ENCODE results near the gene TTL. TPM values are rescaled to one million over a fixed set of nuclear protein-coding genes. Genes with fewer than 3 reads are reported as not detected.
A peak's percentile ranks its signal among the peaks of the same experiment; 100 is the strongest.

Gene TTL
- total RNA-seq, 2 donors from 2014 or later, result 30.9 to 35.9 TPM

- DNase-seq (ENCODE audit: low spot score), result no peak
- Histone ChIP-seq H3K27me3 (replicated peaks; ENCODE audit: insufficient read depth) (no peaks in the 10 kb centered on the region), H3K27ac (peak overlapping the region; percentile 78 to 81), H3K36me3 (no peaks in the 10 kb centered on the region), H3K4me3 (peak overlapping the region; percentile 76), H3K4me1 (ENCODE audit: control insufficient read depth in 1 of 2, low read depth in 2 of 2) (peaks cover 10 to 24% of the 10 kb centered on the region in 2 donors), H3K9me3 (no peaks in the 10 kb centered on the region)
- no peak for TF ChIP-seq CTCF (IDR thresholded peaks at IDR 0.05)
- no peak for ATAC-seq (ENCODE audit: insufficient number of reproducible peaks, low FRiP score, low read depth)
These were observed 1.1 kb downstream of the TTL start for GRCh38 chr2:112483042-112483473.

GRCh38 chr2:112483831-112484230 lies 1.9 kb downstream of the TTL start:
- H3K9me3 ChIP-seq, result no peaks in the 10 kb centered on the region
- no peak overlapping the region for H3K4me3 ChIP-seq
- no peak for TF ChIP-seq CTCF (IDR thresholded peaks at IDR 0.05)
- no peaks in the 10 kb centered on the region for H3K36me3 ChIP-seq
- H3K27me3 ChIP-seq (replicated peaks; ENCODE audit: insufficient read depth), result no peaks in the 10 kb centered on the region
- no peak overlapping the region for H3K27ac ChIP-seq
- H3K4me1 ChIP-seq (ENCODE audit: control insufficient read depth in 1 of 2, low read depth in 2 of 2), result peaks cover 10 to 24% of the 10 kb centered on the region in 2 donors
- ATAC-seq (ENCODE audit: insufficient number of reproducible peaks, low FRiP score, low read depth) (no peak), DNase-seq (ENCODE audit: low spot score) (no peak)

GRCh38 chr2:112485849-112486248 lies 3.9 kb downstream of the TTL start:
- ATAC-seq (ENCODE audit: insufficient number of reproducible peaks, low FRiP score, low read depth) (no peak), DNase-seq (ENCODE audit: low spot score) (no peak)
- no peak overlapping the region for H3K27ac ChIP-seq
- H3K4me1 ChIP-seq (ENCODE audit: control insufficient read depth in 1 of 2, low read depth in 2 of 2), result peaks cover 6 to 19% of the 10 kb centered on the region in 2 donors
- no peaks in the 10 kb centered on the region for H3K36me3 ChIP-seq
- no peak overlapping the region for H3K4me3 ChIP-seq
- no peaks in the 10 kb centered on the region for H3K9me3 ChIP-seq
- H3K27me3 ChIP-seq (replicated peaks; ENCODE audit: insufficient read depth), result no peaks in the 10 kb centered on the region
- TF ChIP-seq CTCF (IDR thresholded peaks at IDR 0.05), result no peak

- ATAC-seq (ENCODE audit: insufficient number of reproducible peaks, low FRiP score, low read depth) (no peak), DNase-seq (ENCODE audit: low spot score) (no peak)
- Histone ChIP-seq H3K4me3 (no peak overlapping the region), H3K9me3 (no peaks in the 10 kb centered on the region), H3K27me3 (replicated peaks; ENCODE audit: insufficient read depth) (no peaks in the 10 kb centered on the region), H3K4me1 (ENCODE audit: control insufficient read depth in 1 of 2, low read depth in 2 of 2) (peaks cover 4 to 18% of the 10 kb centered on the region in 2 donors), H3K27ac (no peak overlapping the region), H3K36me3 (no peaks in the 10 kb centered on the region)
- no peak for TF ChIP-seq CTCF (IDR thresholded peaks at IDR 0.05)
These were observed 4.9 kb downstream of the TTL start for GRCh38 chr2:112486895-112487294.

GRCh38 chr2:112487444-112487961 lies 5.5 kb downstream of the TTL start:
- ATAC-seq (ENCODE audit: insufficient number of reproducible peaks, low FRiP score, low read depth) (no peak), DNase-seq (ENCODE audit: low spot score) (no peak)
- no peak overlapping the region for H3K4me3 ChIP-seq

More at GRCh38 chr2:112487444-112487961, 5.5 kb downstream of the TTL start:
- H3K27ac ChIP-seq, result no peak overlapping the region
- H3K27me3 ChIP-seq (replicated peaks; ENCODE audit: insufficient read depth), result no peaks in the 10 kb centered on the region
- no peak for TF ChIP-seq CTCF (IDR thresholded peaks at IDR 0.05)
- H3K36me3 ChIP-seq, result no peaks in the 10 kb centered on the region
- H3K4me1 ChIP-seq (ENCODE audit: control insufficient read depth in 1 of 2, low read depth in 2 of 2), result peaks cover 4 to 18% of the 10 kb centered on the region in 2 donors
- H3K9me3 ChIP-seq, result no peaks in the 10 kb centered on the region

Measured in thoracic aorta (tissue), 2 donors.